ENCODE results near the gene CPEB3.
"Not testable (repeated sequence)": the region's sequence is repeated elsewhere in the genome, so short reads cannot be mapped to it uniquely, and the experiment has no call there.

The CPEB3 gene

DNA sequence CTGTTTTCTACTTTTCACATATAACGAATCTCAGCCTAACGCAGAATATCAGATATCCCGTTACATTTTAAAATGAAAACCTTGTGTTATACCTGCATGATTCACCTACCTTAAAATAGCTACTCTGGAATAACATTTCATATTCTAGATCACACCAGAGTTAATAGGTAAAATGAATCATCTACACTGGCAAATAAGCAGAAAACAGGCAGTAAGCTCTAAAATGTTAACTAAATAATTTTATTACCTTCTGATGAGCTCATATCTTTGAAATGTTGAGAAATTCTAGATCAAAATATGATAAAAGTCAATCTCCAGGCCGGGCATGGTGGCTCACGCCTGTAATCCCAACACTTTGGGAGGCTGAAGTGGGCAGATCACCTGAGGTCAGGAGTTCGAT, 71.3 kb downstream of the CPEB3 start:
- Histone ChIP-seq H3K36me3 (ENCODE audit: insufficient read depth, low read length) (peaks cover 4% of the 10 kb centered on the region; the same call in 1 of the 2 replicates), H3K4me3 (ENCODE audit: low read depth, low read length, poor library complexity, severe bottlenecking) (no peak overlapping the region), H3K9me3 (ENCODE audit: low read length) (no peaks in the 10 kb centered on the region), H3K9me2 (ENCODE audit: low read depth, low read length) (no peaks in the 10 kb centered on the region), H4K20me1 (ENCODE audit: insufficient read depth, low read length) (no peaks in the 10 kb centered on the region), H3K27me3 (ENCODE audit: insufficient read depth, low read length) (no peaks in the 10 kb centered on the region), H3K4me2 (ENCODE audit: low read length) (no peak overlapping the region), H3K4me1 (ENCODE audit: insufficient read depth, low read length, severe bottlenecking) (no peaks in the 10 kb centered on the region), H3F3A (ENCODE audit: insufficient read depth, low read length) (no peaks in the 10 kb centered on the region), H3K9ac (ENCODE audit: low read length) (no peak overlapping the region), H3K27ac (ENCODE audit: low read depth, low read length, poor library complexity, severe bottlenecking) (no peak overlapping the region), H2AFZ (ENCODE audit: low read length) (no peak overlapping the region), H3K79me2 (ENCODE audit: insufficient read depth, low read length) (no peaks in the 10 kb centered on the region)
- TF ChIP-seq, protein P1, sequence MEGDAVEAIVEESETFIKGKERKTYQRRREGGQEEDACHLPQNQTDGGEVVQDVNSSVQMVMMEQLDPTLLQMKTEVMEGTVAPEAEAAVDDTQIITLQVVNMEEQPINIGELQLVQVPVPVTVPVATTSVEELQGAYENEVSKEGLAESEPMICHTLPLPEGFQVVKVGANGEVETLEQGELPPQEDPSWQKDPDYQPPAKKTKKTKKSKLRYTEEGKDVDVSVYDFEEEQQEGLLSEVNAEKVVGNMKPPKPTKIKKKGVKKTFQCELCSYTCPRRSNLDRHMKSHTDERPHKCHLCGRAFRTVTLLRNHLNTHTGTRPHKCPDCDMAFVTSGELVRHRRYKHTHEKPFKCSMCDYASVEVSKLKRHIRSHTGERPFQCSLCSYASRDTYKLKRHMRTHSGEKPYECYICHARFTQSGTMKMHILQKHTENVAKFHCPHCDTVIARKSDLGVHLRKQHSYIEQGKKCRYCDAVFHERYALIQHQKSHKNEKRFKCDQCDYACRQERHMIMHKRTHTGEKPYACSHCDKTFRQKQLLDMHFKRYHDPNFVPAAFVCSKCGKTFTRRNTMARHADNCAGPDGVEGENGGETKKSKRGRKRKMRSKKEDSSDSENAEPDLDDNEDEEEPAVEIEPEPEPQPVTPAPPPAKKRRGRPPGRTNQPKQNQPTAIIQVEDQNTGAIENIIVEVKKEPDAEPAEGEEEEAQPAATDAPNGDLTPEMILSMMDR (IDR thresholded peaks at IDR 0.05; ENCODE audit: low read length) = no peak
- TF ChIP-seq EZH2 (IDR thresholded peaks at IDR 0.05; ENCODE audit: borderline replicate concordance, low read length) = no peak

DNA sequence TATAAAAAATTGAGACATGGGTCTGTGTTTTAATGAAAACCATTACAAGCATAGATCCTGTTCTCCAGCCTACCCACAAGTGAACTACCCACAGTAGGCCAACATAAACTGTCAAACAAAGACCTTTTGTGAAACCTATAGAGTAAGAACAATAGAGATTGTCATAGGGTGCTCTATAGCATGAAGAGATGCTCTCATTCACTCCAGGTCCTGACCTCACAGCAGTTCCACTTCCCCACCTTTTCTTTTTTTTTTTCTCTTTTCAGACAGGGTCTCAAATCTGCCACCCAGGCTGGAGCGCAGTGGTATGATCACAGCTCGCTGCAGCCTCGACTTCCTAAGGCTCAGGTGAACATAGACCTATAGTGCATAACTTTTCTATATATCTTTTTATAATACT, 72.3 kb downstream of the CPEB3 start:
- Histone ChIP-seq H3K9me2 (ENCODE audit: low read depth, low read length) (no peaks in the 10 kb centered on the region), H3K9me3 (ENCODE audit: low read length) (no peaks in the 10 kb centered on the region), H2AFZ (ENCODE audit: low read length) (no peak overlapping the region), H3K27me3 (ENCODE audit: insufficient read depth, low read length) (no peaks in the 10 kb centered on the region), H3F3A (ENCODE audit: insufficient read depth, low read length) (no peaks in the 10 kb centered on the region), H3K79me2 (ENCODE audit: insufficient read depth, low read length) (no peaks in the 10 kb centered on the region), H3K9ac (ENCODE audit: low read length) (no peak overlapping the region), H3K4me1 (ENCODE audit: insufficient read depth, low read length, severe bottlenecking) (no peaks in the 10 kb centered on the region), H3K36me3 (ENCODE audit: insufficient read depth, low read length) (peaks cover 4% of the 10 kb centered on the region; the same call in 1 of the 2 replicates), H3K4me3 (ENCODE audit: low read depth, low read length, poor library complexity, severe bottlenecking) (no peak overlapping the region), H3K27ac (ENCODE audit: low read depth, low read length, poor library complexity, severe bottlenecking) (no peak overlapping the region), H4K20me1 (ENCODE audit: insufficient read depth, low read length) (no peaks in the 10 kb centered on the region), H3K4me2 (ENCODE audit: low read length) (no peak overlapping the region)
- TF ChIP-seq EZH2 (IDR thresholded peaks at IDR 0.05; ENCODE audit: borderline replicate concordance, low read length) = no peak
- TF ChIP-seq, protein P1 (IDR thresholded peaks at IDR 0.05; ENCODE audit: low read length) = no peak

DNA sequence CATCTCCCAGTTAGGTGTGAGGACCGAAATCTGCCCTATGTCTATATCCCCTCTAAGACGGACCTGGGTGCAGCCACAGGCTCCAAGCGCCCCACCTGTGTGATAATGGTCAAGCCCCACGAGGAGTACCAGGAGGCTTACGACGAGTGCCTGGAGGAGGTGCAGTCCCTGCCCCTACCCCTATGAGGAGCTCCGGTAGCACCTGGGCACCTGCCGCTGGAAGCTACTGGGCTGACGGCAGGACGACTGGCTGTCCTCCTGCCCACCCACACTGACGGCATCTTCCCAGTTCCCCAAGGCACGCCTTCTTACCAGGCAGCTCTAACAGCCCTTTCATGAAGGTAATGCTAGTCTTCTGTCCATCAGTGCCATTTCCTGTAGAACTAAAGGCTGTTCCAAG, 74.3 kb downstream of the CPEB3 start:
- not testable (repeated sequence) for H3K27me3 ChIP-seq (ENCODE audit: insufficient read depth, low read length); H3K4me1 ChIP-seq (ENCODE audit: insufficient read depth, low read length, severe bottlenecking); H2AFZ ChIP-seq (ENCODE audit: low read length); H3K4me3 ChIP-seq (ENCODE audit: low read depth, low read length, poor library complexity, severe bottlenecking); H3K9me3 ChIP-seq (ENCODE audit: low read length); H3K4me2 ChIP-seq (ENCODE audit: low read length); H3K36me3 ChIP-seq (ENCODE audit: insufficient read depth, low read length); H3K79me2 ChIP-seq (ENCODE audit: insufficient read depth, low read length); H3K27ac ChIP-seq (ENCODE audit: low read depth, low read length, poor library complexity, severe bottlenecking); H4K20me1 ChIP-seq (ENCODE audit: insufficient read depth, low read length); H3F3A ChIP-seq (ENCODE audit: insufficient read depth, low read length); H3K9ac ChIP-seq (ENCODE audit: low read length); H3K9me2 ChIP-seq (ENCODE audit: low read depth, low read length)

DNA sequence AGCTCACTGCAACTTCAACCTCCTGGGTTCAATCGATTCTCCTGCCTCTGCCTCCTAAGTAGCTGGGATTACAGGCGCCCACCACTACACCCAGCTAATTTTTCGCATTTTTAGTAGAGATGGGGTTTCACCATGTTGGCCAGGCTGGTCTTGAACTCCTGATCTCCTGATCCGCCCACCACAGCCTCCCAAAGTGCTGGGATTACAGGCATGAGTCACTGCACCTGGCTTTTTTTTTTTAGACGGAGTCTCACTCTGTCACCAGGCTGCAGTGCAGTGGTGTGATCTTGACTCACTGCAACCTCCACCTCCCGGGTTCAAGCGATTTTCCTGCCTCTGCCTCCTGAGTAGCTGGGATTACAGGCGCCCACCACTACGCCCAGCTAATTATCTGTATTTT, 75.7 kb downstream of the CPEB3 start:
- H3K9me2 ChIP-seq (ENCODE audit: low read depth, low read length); H3K79me2 ChIP-seq (ENCODE audit: insufficient read depth, low read length); H3K36me3 ChIP-seq (ENCODE audit: insufficient read depth, low read length); H3K9ac ChIP-seq (ENCODE audit: low read length); H3K27ac ChIP-seq (ENCODE audit: low read depth, low read length, poor library complexity, severe bottlenecking); H3K9me3 ChIP-seq (ENCODE audit: low read length); H3K4me2 ChIP-seq (ENCODE audit: low read length); H3K27me3 ChIP-seq (ENCODE audit: insufficient read depth, low read length); H2AFZ ChIP-seq (ENCODE audit: low read length); H3F3A ChIP-seq (ENCODE audit: insufficient read depth, low read length); H3K4me1 ChIP-seq (ENCODE audit: insufficient read depth, low read length, severe bottlenecking); H3K4me3 ChIP-seq (ENCODE audit: low read depth, low read length, poor library complexity, severe bottlenecking); H4K20me1 ChIP-seq (ENCODE audit: insufficient read depth, low read length): not testable (repeated sequence)
